SU-DHL-6 (cell line): Measurements from ENCODE around the gene TRAPPC2L.

Experiments
- H2AFZ ChIP-seq: fragments of 200-600 bp; sonication (generic); 2 replicates; pipeline ENCODE4 v1.6.1; 2014; ENCODE audit warnings: low read depth, mild to moderate bottlenecking, moderate library complexity, mixed read lengths, antibody characterized with exemption, low read length; ENCODE audit not compliant: severe bottlenecking
- H3F3A ChIP-seq: fragments of 200-600 bp; shearing (Covaris generic); 2 replicates; pipeline ENCODE4 v1.6.0; 2016; ENCODE audit warnings: antibody characterized with exemption, mild to moderate bottlenecking; ENCODE audit not compliant: insufficient read depth
- H3K27ac ChIP-seq: fragments of 200-600 bp; sonication (generic); 2 replicates; pipeline ENCODE4 v1.5.1; 2016; ENCODE audit warnings: low read depth, mild to moderate bottlenecking, low read length, moderate library complexity, mixed read lengths
- H3K27me3 ChIP-seq: fragments of 200-600 bp; sonication (generic), shearing (Covaris generic); 2 replicates; pipeline ENCODE4 v1.6.0; 2014; ENCODE audit warnings: mild to moderate bottlenecking, low read length
- H3K36me3 ChIP-seq: fragments of 200-600 bp; sonication (generic); 2 replicates; pipeline ENCODE4 v1.6.1; 2014; ENCODE audit warnings: mild to moderate bottlenecking, low read length, mixed read lengths
- H3K4me2 ChIP-seq: fragments of 300-600, 200-600 bp; shearing (Covaris generic), sonication (generic); 2 replicates; pipeline ENCODE4 v1.6.0; 2014; ENCODE audit warnings: low read length, low read depth, mild to moderate bottlenecking; ENCODE audit not compliant: poor library complexity, severe bottlenecking
- H3K4me3 ChIP-seq: fragments of 200-600 bp; sonication (generic); 2 replicates; pipeline ENCODE4 v1.5.1; 2014; ENCODE audit warnings: antibody characterized with exemption, low read length, mild to moderate bottlenecking, mixed read lengths; ENCODE audit not compliant: insufficient read depth, poor library complexity, severe bottlenecking
- H3K79me2 ChIP-seq: fragments of 200-600 bp; sonication (generic); 2 replicates; pipeline ENCODE4 v1.6.1; 2014; ENCODE audit warnings: mild to moderate bottlenecking, low read length, moderate library complexity; ENCODE audit not compliant: insufficient read depth
- H3K9ac ChIP-seq: fragments of 200-600 bp; sonication (generic); 2 replicates; pipeline ENCODE4 v1.7.0; 2014; ENCODE audit warnings: mild to moderate bottlenecking, low read length
- H3K9me2 ChIP-seq: fragments of 200-600 bp; sonication (generic); replicated peaks from 2 replicates; pipeline ENCODE4 v1.6.1; 2014; ENCODE audit warnings: low read length; ENCODE audit not compliant: insufficient read depth
- H3K9me3 ChIP-seq: fragments of 200-600 bp; sonication (generic); 2 replicates; pipeline ENCODE4 v1.6.1; 2014; ENCODE audit warnings: low read length, mixed read lengths; ENCODE audit not compliant: insufficient read depth
- H4K20me1 ChIP-seq: fragments of 200-600 bp; sonication (generic); 2 replicates; pipeline ENCODE4 v1.6.1; 2014; ENCODE audit warnings: low read depth, mild to moderate bottlenecking, antibody characterized with exemption, low read length, moderate library complexity, mixed read lengths
- CTCF ChIP-seq: fragments of 200-600 bp; sonication (generic); IDR thresholded peaks from one replicate; pipeline ENCODE4 v1.5.1; 2017; ENCODE audit warnings: antibody characterized with exemption, mild to moderate bottlenecking, low read length, moderate library complexity; ENCODE audit not compliant: insufficient read depth, poor library complexity, severe bottlenecking
- EZH2phosphoT487 ChIP-seq: fragments of 200-600 bp; sonication (generic), shearing (Covaris generic); conservative IDR thresholded peaks from 2 replicates; pipeline ENCODE4 v1.6.1; 2018; ENCODE audit warnings: mild to moderate bottlenecking, antibody characterized with exemption, low read length, moderate library complexity, mixed read lengths

TRAPPC2L gene

GRCh38 chr16:88836791-88837190, 20.1 kb upstream of the TRAPPC2L start:
- no peak overlapping the region for H3K4me2 ChIP-seq
- no peaks in the 10 kb centered on the region for H3F3A ChIP-seq
- no peak overlapping the region for H3K9ac ChIP-seq
- H4K20me1 ChIP-seq = no peaks in the 10 kb centered on the region
- TF ChIP-seq EZH2phosphoT487 = no peak
- TF ChIP-seq CTCF = no peak
- H2AFZ ChIP-seq = no peak overlapping the region
- H3K9me3 ChIP-seq = no peaks in the 10 kb centered on the region
- H3K79me2 ChIP-seq = no peaks in the 10 kb centered on the region
- no peaks in the 10 kb centered on the region for H3K36me3 ChIP-seq
- no peaks in the 10 kb centered on the region for H3K9me2 ChIP-seq
- no peak overlapping the region for H3K4me3 ChIP-seq
- H3K27ac ChIP-seq = no peak overlapping the region
- no peaks in the 10 kb centered on the region for H3K27me3 ChIP-seq

- Histone ChIP-seq H3K27ac (no peak overlapping the region), H3K27me3 (no peaks in the 10 kb centered on the region), H3K36me3 (no peaks in the 10 kb centered on the region), H3K9me3 (no peaks in the 10 kb centered on the region), H3K4me3 (no peak overlapping the region), H3F3A (no peaks in the 10 kb centered on the region), H4K20me1 (no peaks in the 10 kb centered on the region), H2AFZ (no peak overlapping the region), H3K4me2 (no peak overlapping the region), H3K79me2 (no peaks in the 10 kb centered on the region), H3K9me2 (no peaks in the 10 kb centered on the region), H3K9ac (no peak overlapping the region)
- TF ChIP-seq EZH2phosphoT487 (no peak), CTCF (no peak)
Observed at GRCh38 chr16:88837806-88838205, 19.1 kb upstream of the TRAPPC2L start.

GRCh38 chr16:88838566-88838965, 18.4 kb upstream of the TRAPPC2L start:
- H3K9ac ChIP-seq = no peak overlapping the region
- H3K27me3 ChIP-seq = no peaks in the 10 kb centered on the region
- no peaks in the 10 kb centered on the region for H3K79me2 ChIP-seq
- no peaks in the 10 kb centered on the region for H3K9me3 ChIP-seq
- TF ChIP-seq EZH2phosphoT487 (no peak), CTCF (no peak)
- no peaks in the 10 kb centered on the region for H4K20me1 ChIP-seq
- H3K4me2 ChIP-seq = no peak overlapping the region
- H3K9me2 ChIP-seq = no peaks in the 10 kb centered on the region
- H3K36me3 ChIP-seq = no peaks in the 10 kb centered on the region
- H3K4me3 ChIP-seq = no peak overlapping the region
- H3K27ac ChIP-seq = no peak overlapping the region
- H2AFZ ChIP-seq = no peak overlapping the region
- no peaks in the 10 kb centered on the region for H3F3A ChIP-seq

- no peak for TF ChIP-seq EZH2phosphoT487
- TF ChIP-seq CTCF = no peak
- H3K36me3 ChIP-seq = no peaks in the 10 kb centered on the region
- H3F3A ChIP-seq = no peaks in the 10 kb centered on the region
- no peak overlapping the region for H3K9ac ChIP-seq
- no peak overlapping the region for H3K4me2 ChIP-seq
- H3K27me3 ChIP-seq = no peaks in the 10 kb centered on the region
- no peaks in the 10 kb centered on the region for H3K9me2 ChIP-seq
- H3K9me3 ChIP-seq = no peaks in the 10 kb centered on the region
- no peaks in the 10 kb centered on the region for H3K79me2 ChIP-seq
- no peak overlapping the region for H3K4me3 ChIP-seq
- no peaks in the 10 kb centered on the region for H4K20me1 ChIP-seq
- H2AFZ ChIP-seq = no peak overlapping the region
- no peak overlapping the region for H3K27ac ChIP-seq
Observed at GRCh38 chr16:88839026-88839529, 17.8 kb upstream of the TRAPPC2L start.
